Measurements from ENCODE around the gene ITGA2. TPM values are rescaled to one million over a fixed set of nuclear protein-coding genes. Genes with fewer than 3 reads are reported as not detected.

The ITGA2 gene
- total RNA-seq, 1 donor from 2014 or later, result 0.07 TPM

- no peak overlapping the region for H3K27ac Mint-ChIP-seq
- H3K27me3 Mint-ChIP-seq, result peaks cover 6% of the 10 kb centered on the region
- ChIA-PET POLR2A (no interaction called here), CTCF (no interaction called here)
- H3K36me3 Mint-ChIP-seq (ENCODE audit: low read depth), result no peaks in the 10 kb centered on the region
- TF ChIP-seq CTCF (IDR thresholded peaks at IDR 0.05), result no peak
- ATAC-seq (ENCODE audit: low read depth) (no peak), DNase-seq (no peak)
- intact Hi-C loops (cut with micrococcal nuclease), result no loop called here
- H3K4me1 Mint-ChIP-seq, result no peaks in the 10 kb centered on the region
- no peak overlapping the region for H3K4me3 Mint-ChIP-seq
- H3K9me3 Mint-ChIP-seq, result no peaks in the 10 kb centered on the region
Measured at GRCh38 chr5:53006911-53007890, 18.0 kb downstream of the ITGA2 start.

- ChIA-PET CTCF (no interaction called here), POLR2A (no interaction called here)
- Mint-ChIP-seq H3K4me1 (no peaks in the 10 kb centered on the region), H3K36me3 (ENCODE audit: low read depth) (no peaks in the 10 kb centered on the region), H3K27ac (no peak overlapping the region), H3K27me3 (peaks cover 2% of the 10 kb centered on the region), H3K9me3 (peaks cover 4% of the 10 kb centered on the region), H3K4me3 (no peak overlapping the region)
- ATAC-seq (ENCODE audit: low read depth) (peak; percentile 81), DNase-seq (no peak)
- no peak for TF ChIP-seq CTCF (IDR thresholded peaks at IDR 0.05)
- intact Hi-C loops (cut with micrococcal nuclease), result loop anchor here (1.0 kb wide), 1 partner anchor 9 kb away; no protein-coding TSS in a partner anchor
Measured at GRCh38 chr5:53008751-53009150, 19.6 kb downstream of the ITGA2 start.

DNA sequence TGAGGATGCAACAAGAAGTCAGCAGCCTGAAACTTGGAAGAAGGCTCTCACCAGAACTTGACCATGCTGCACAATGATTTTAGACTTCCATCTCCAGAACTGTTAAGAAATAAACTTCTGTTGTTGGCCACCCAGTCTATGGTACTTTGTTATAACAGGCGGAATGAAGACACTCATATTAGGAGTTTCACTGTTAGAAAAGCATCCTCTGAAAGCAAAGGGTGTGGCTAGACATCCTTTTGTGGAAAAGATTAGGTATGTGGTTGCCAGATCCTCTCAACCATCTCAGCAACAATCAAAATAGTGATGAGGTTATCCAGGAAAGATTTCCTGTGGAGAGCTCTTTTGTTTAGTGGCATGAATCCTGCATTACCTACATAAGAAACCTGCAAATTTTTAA, 20.7 kb downstream of the ITGA2 start:
- ATAC-seq (ENCODE audit: low read depth) (no peak), DNase-seq (no peak)
- no peaks in the 10 kb centered on the region for H3K36me3 Mint-ChIP-seq (ENCODE audit: low read depth)
- H3K4me3 Mint-ChIP-seq, result no peak overlapping the region
- ChIA-PET POLR2A (no interaction called here), CTCF (no interaction called here)
- H3K9me3 Mint-ChIP-seq, result peaks cover 11% of the 10 kb centered on the region
- intact Hi-C loops (cut with micrococcal nuclease), result loop anchor here (1.0 kb wide), 1 partner anchor 7 kb away; no protein-coding TSS in a partner anchor
- TF ChIP-seq CTCF (IDR thresholded peaks at IDR 0.05), result no peak
- H3K27ac Mint-ChIP-seq, result no peak overlapping the region
- H3K4me1 Mint-ChIP-seq, result no peaks in the 10 kb centered on the region
- H3K27me3 Mint-ChIP-seq, result peaks cover 3% of the 10 kb centered on the region

- H3K27me3 Mint-ChIP-seq, result peaks cover 3% of the 10 kb centered on the region
- intact Hi-C loops (cut with micrococcal nuclease), result no loop called here
- no peak for TF ChIP-seq CTCF (IDR thresholded peaks at IDR 0.05)
- POLR2A ChIA-PET, result no interaction called here
- DNase-seq, result no peak
- no peak overlapping the region for H3K27ac Mint-ChIP-seq
- ATAC-seq (ENCODE audit: low read depth), result no peak
- CTCF ChIA-PET, result no interaction called here
- H3K4me1 Mint-ChIP-seq, result no peaks in the 10 kb centered on the region
- no peaks in the 10 kb centered on the region for H3K36me3 Mint-ChIP-seq (ENCODE audit: low read depth)
- peaks cover 14% of the 10 kb centered on the region for H3K9me3 Mint-ChIP-seq
- no peak overlapping the region for H3K4me3 Mint-ChIP-seq
Measured at GRCh38 chr5:53010814-53011213, 21.7 kb downstream of the ITGA2 start.

DNA sequence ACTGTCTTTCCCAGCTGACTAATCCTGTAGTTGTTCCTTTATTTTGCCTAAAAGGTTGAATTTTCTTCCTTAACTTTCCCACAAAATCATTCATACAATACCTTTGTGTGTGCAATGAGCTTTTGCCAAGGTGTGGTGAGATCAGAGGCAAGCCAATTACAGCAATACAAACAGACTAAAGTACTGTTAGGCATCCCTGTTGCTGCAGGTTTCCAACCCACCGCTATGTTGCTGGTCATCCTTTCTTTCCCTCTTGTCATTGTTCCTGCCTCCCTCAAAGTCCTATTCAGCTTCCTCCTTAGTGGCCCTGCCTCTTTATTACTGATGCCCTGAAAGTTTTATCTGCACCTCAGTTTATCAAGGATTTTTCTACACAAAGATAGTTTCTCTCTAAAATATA, 22.1 kb downstream of the ITGA2 start:
- H3K4me1 Mint-ChIP-seq, result no peaks in the 10 kb centered on the region
- DNase-seq, result no peak
- H3K9me3 Mint-ChIP-seq, result peaks cover 17% of the 10 kb centered on the region
- H3K27ac Mint-ChIP-seq, result no peak overlapping the region
- POLR2A ChIA-PET, result no interaction called here
- H3K4me3 Mint-ChIP-seq, result no peak overlapping the region
- no peaks in the 10 kb centered on the region for H3K36me3 Mint-ChIP-seq (ENCODE audit: low read depth)
- no peak for TF ChIP-seq CTCF (IDR thresholded peaks at IDR 0.05)
- CTCF ChIA-PET, result no interaction called here
- H3K27me3 Mint-ChIP-seq, result peaks cover 3% of the 10 kb centered on the region
- intact Hi-C loops (cut with micrococcal nuclease), result no loop called here
- ATAC-seq (ENCODE audit: low read depth), result no peak

Data from activated B cell treated with CpG ODN at 0.5 μM for 24 hours (primary cell).